WTC11 (cell line): ENCODE data around the gene IFT52. TPM values are rescaled to one million over a fixed set of nuclear protein-coding genes. Genes with fewer than 3 reads are reported as not detected.

Experiments
- ATAC-seq: fragments of 200-7000 bp; cut with Tn5 transposase; 2 replicates; pipeline ENCODE4 v1.10.0; 2021; ENCODE audit warnings: mild to moderate bottlenecking, moderate library complexity
- CTCF ChIA-PET: fragments of 300-600 bp; sonication (Branson Sonifier 250); formaldehyde crosslinking; loops from one replicate; lab custom pipeline; 2021; ENCODE audit warnings: antibody characterized with exemption; lab: Charles Lee
- POLR2A ChIA-PET: fragments of 350-600 bp; sonication (Branson Sonifier 250); formaldehyde crosslinking; loops from one replicate; lab custom pipeline; 2021; ENCODE audit warnings: antibody characterized with exemption; lab: Charles Lee
- DNase-seq: peaks from one replicate; pipeline ENCODE4 v3.0.0; 2021; ENCODE audit warnings: low spot score
- H3K27ac Mint-ChIP-seq: 2 replicates; pipeline ENCODE4 v1.8.0; 2021; ENCODE audit warnings: mixed read lengths
- H3K27me3 Mint-ChIP-seq: 2 replicates; pipeline ENCODE4 v1.8.0; 2021; ENCODE audit warnings: low read depth, mild to moderate bottlenecking, moderate library complexity, mixed read lengths
- H3K36me3 Mint-ChIP-seq: 2 replicates; pipeline ENCODE4 v1.8.0; 2021; ENCODE audit warnings: mixed read lengths
- H3K4me1 Mint-ChIP-seq: 2 replicates; pipeline ENCODE4 v1.8.0; 2022; ENCODE audit warnings: mixed read lengths
- H3K4me3 Mint-ChIP-seq: 2 replicates; pipeline ENCODE4 v1.8.0; 2021; ENCODE audit warnings: mild to moderate bottlenecking, moderate library complexity, mixed read lengths
- H3K9me3 Mint-ChIP-seq: 2 replicates; pipeline ENCODE4 v1.8.0; 2021; ENCODE audit warnings: mixed read lengths
- CREB1 ChIP-seq: sonication (generic); formaldehyde crosslinking; IDR thresholded peaks from 2 replicates; pipeline ENCODE4 v1.8.0; 2023; ENCODE audit warnings: mild to moderate bottlenecking, missing genetic modification reagents
- FOXP1 ChIP-seq: sonication (generic); formaldehyde crosslinking; IDR thresholded peaks from 2 replicates; pipeline ENCODE4 v1.8.0; 2022; ENCODE audit warnings: missing genetic modification reagents, mild to moderate bottlenecking, moderate library complexity, borderline replicate concordance
- NFATC4 ChIP-seq: fragments of 250-450 bp; sonication (Bioruptor Pico); IDR thresholded peaks from 2 replicates; pipeline ENCODE4 v1.9.0; 2021; ENCODE audit warnings: mild to moderate bottlenecking
- NR1H2 ChIP-seq: sonication (generic); formaldehyde crosslinking; IDR thresholded peaks from 2 replicates; pipeline ENCODE4 v1.9.0; 2021; ENCODE audit warnings: mild to moderate bottlenecking, moderate library complexity, missing genetic modification reagents
- NR3C1 ChIP-seq: sonication (generic); formaldehyde crosslinking; conservative IDR thresholded peaks from 2 replicates; pipeline ENCODE4 v1.8.1; 2023; ENCODE audit warnings: low read depth, mild to moderate bottlenecking, missing genetic modification reagents
- ZNF232 ChIP-seq: sonication (generic); formaldehyde crosslinking; IDR thresholded peaks from 2 replicates; pipeline ENCODE4 v1.8.0; 2022; ENCODE audit warnings: mild to moderate bottlenecking, missing genetic modification reagents
- total RNA-seq: library from RNA; stranded (reverse); gene quantifications from 3 replicates; pipeline ENCODE4 v1.2.3, GENCODE V29; 2021
- TF ChIP-seq, protein P1 (sequence below): sonication (generic); formaldehyde crosslinking; IDR thresholded peaks from 2 replicates; pipeline ENCODE4 v1.8.0; 2023; ENCODE audit warnings: missing genetic modification reagents, mild to moderate bottlenecking, borderline replicate concordance
- TF ChIP-seq, protein P2 (sequence below): fragments of 250-450 bp; sonication (Bioruptor Pico); IDR thresholded peaks from 2 replicates; pipeline ENCODE4 v1.9.0; 2021; ENCODE audit warnings: mild to moderate bottlenecking, borderline replicate concordance
- TF ChIP-seq, protein P3 (sequence below): sonication (generic); formaldehyde crosslinking; IDR thresholded peaks from 2 replicates; pipeline ENCODE4 v1.8.1; 2022; ENCODE audit warnings: low read depth, mild to moderate bottlenecking, moderate library complexity, missing genetic modification reagents, borderline replicate concordance

The IFT52 gene
- total RNA-seq, 1 experiment from 2014 or later = 27.5 TPM

DNA sequence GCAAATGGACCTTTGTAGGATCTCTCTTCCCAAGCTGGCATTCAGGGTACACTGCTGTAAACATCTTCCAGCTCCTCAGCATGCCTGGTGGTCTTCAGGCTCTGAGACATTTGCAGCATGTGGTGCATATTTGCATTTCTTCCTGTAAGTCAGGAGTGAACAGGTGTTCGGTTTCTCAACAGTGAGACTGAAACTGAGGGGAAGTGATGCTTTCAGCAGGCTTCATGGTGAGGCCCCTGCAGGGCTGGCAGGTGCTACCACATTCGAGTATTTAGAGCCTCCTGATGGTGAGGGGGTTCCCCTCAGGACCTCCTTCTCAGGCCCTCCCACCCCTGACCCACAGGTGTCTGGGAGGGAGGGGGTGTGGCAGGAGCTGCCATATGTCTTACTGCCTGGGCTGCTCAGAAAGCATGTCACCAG, 91.3 kb downstream of the IFT52 start (continued):
- TF ChIP-seq, protein P1, sequence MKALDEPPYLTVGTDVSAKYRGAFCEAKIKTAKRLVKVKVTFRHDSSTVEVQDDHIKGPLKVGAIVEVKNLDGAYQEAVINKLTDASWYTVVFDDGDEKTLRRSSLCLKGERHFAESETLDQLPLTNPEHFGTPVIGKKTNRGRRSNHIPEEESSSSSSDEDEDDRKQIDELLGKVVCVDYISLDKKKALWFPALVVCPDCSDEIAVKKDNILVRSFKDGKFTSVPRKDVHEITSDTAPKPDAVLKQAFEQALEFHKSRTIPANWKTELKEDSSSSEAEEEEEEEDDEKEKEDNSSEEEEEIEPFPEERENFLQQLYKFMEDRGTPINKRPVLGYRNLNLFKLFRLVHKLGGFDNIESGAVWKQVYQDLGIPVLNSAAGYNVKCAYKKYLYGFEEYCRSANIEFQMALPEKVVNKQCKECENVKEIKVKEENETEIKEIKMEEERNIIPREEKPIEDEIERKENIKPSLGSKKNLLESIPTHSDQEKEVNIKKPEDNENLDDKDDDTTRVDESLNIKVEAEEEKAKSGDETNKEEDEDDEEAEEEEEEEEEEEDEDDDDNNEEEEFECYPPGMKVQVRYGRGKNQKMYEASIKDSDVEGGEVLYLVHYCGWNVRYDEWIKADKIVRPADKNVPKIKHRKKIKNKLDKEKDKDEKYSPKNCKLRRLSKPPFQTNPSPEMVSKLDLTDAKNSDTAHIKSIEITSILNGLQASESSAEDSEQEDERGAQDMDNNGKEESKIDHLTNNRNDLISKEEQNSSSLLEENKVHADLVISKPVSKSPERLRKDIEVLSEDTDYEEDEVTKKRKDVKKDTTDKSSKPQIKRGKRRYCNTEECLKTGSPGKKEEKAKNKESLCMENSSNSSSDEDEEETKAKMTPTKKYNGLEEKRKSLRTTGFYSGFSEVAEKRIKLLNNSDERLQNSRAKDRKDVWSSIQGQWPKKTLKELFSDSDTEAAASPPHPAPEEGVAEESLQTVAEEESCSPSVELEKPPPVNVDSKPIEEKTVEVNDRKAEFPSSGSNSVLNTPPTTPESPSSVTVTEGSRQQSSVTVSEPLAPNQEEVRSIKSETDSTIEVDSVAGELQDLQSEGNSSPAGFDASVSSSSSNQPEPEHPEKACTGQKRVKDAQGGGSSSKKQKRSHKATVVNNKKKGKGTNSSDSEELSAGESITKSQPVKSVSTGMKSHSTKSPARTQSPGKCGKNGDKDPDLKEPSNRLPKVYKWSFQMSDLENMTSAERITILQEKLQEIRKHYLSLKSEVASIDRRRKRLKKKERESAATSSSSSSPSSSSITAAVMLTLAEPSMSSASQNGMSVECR (CRISPR knock-in tag) = no peak
- TF ChIP-seq, protein P2, sequence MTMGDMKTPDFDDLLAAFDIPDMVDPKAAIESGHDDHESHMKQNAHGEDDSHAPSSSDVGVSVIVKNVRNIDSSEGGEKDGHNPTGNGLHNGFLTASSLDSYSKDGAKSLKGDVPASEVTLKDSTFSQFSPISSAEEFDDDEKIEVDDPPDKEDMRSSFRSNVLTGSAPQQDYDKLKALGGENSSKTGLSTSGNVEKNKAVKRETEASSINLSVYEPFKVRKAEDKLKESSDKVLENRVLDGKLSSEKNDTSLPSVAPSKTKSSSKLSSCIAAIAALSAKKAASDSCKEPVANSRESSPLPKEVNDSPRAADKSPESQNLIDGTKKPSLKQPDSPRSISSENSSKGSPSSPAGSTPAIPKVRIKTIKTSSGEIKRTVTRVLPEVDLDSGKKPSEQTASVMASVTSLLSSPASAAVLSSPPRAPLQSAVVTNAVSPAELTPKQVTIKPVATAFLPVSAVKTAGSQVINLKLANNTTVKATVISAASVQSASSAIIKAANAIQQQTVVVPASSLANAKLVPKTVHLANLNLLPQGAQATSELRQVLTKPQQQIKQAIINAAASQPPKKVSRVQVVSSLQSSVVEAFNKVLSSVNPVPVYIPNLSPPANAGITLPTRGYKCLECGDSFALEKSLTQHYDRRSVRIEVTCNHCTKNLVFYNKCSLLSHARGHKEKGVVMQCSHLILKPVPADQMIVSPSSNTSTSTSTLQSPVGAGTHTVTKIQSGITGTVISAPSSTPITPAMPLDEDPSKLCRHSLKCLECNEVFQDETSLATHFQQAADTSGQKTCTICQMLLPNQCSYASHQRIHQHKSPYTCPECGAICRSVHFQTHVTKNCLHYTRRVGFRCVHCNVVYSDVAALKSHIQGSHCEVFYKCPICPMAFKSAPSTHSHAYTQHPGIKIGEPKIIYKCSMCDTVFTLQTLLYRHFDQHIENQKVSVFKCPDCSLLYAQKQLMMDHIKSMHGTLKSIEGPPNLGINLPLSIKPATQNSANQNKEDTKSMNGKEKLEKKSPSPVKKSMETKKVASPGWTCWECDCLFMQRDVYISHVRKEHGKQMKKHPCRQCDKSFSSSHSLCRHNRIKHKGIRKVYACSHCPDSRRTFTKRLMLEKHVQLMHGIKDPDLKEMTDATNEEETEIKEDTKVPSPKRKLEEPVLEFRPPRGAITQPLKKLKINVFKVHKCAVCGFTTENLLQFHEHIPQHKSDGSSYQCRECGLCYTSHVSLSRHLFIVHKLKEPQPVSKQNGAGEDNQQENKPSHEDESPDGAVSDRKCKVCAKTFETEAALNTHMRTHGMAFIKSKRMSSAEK = no peak
- no peak for TF ChIP-seq FOXP1 (CRISPR knock-in tag)

DNA sequence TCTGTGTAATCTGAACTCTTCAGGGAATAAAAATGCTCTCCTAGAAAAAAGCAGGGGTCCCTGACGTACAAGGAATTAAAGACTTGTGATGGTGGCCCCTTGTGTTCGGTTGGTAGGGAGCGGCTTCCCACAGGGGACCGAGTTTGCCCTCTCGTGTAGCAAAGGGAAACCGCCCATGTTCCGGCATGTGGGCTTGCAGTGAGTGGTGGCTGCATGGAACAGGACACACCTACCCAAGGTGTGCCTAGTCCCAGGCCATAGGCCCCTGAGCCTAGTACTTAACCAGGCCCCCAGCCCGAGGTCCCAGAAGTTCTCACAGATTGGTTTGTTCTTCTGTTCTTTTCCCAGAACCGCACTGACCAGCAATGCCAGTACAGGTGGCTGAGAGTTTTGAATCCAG, 91.7 kb downstream of the IFT52 start:
- Mint-ChIP-seq H3K4me1 (peaks cover 4% of the 10 kb centered on the region; the same call in 1 of the 2 replicates), H3K27me3 (no peaks in the 10 kb centered on the region), H3K36me3 (peaks cover 36% of the 10 kb centered on the region), H3K27ac (no peak overlapping the region), H3K9me3 (no peaks in the 10 kb centered on the region), H3K4me3 (no peak overlapping the region)
- POLR2A ChIA-PET = no interaction called here
- no peak for ATAC-seq
- no peak for DNase-seq
- CTCF ChIA-PET = no interaction called here
- TF ChIP-seq, protein P1 (CRISPR knock-in tag) = no peak
- no peak for TF ChIP-seq NR3C1 (CRISPR knock-in tag)
- TF ChIP-seq, all 79 proteins: peak for 0

DNA sequence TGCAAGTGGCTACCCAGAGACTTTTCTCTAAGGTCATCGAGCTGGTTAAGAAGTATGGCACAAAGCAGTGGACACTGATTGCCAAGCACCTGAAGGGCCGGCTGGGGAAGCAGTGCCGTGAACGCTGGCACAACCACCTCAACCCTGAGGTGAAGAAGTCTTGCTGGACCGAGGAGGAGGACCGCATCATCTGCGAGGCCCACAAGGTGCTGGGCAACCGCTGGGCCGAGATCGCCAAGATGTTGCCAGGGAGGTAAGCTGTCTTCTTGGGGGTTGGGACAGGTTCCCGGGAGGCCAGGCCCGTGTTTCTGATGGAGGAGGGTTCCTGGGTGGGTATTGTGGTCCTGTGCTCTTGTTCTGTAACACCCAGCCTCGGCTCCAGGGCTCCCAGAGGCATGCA, 96.1 kb downstream of the IFT52 start:
- H3K27ac Mint-ChIP-seq = no peak overlapping the region
- no peak for TF ChIP-seq CREB1 (CRISPR knock-in tag)
- no peak for TF ChIP-seq FOXP1 (CRISPR knock-in tag)
- TF ChIP-seq, protein P3, sequence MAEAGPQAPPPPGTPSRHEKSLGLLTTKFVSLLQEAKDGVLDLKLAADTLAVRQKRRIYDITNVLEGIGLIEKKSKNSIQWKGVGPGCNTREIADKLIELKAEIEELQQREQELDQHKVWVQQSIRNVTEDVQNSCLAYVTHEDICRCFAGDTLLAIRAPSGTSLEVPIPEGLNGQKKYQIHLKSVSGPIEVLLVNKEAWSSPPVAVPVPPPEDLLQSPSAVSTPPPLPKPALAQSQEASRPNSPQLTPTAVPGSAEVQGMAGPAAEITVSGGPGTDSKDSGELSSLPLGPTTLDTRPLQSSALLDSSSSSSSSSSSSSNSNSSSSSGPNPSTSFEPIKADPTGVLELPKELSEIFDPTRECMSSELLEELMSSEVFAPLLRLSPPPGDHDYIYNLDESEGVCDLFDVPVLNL (CRISPR knock-in tag) = no peak
- TF ChIP-seq ZNF232 (CRISPR knock-in tag) = no peak
- TF ChIP-seq NFATC4 (CRISPR knock-in tag) = no peak
- no peak for TF ChIP-seq NR1H2 (CRISPR knock-in tag)
- TF ChIP-seq, protein P1 (CRISPR knock-in tag) = no peak

More for the DNA sequence above, 96.1 kb downstream of the IFT52 start:
- ChIA-PET CTCF (no interaction called here), POLR2A (no interaction called here)
- ATAC-seq (no peak), DNase-seq (no peak)
- Mint-ChIP-seq H3K27me3 (no peaks in the 10 kb centered on the region), H3K4me1 (no peaks in the 10 kb centered on the region), H3K36me3 (peaks cover 33% of the 10 kb centered on the region), H3K9me3 (no peaks in the 10 kb centered on the region), H3K4me3 (no peak overlapping the region)
